Astrocyte (in vitro differentiated cells and primary cell): ENCODE results near the gene PCID2. TPM values are rescaled to one million over a fixed set of nuclear protein-coding genes. Genes with fewer than 3 reads are reported as not detected.
A peak's percentile ranks its signal among the peaks of the same experiment; 100 is the strongest.

Experiments used
- DNase-seq: peaks from one replicate; pipeline ENCODE4 v3.0.0-alpha.2; 2010; ENCODE audit warnings: low read depth
- FAIRE-seq: peaks from 2 replicates; lab custom pipeline; 2011; peaks lifted over from hg19 to GRCh38; lab: Jason Lieb, UNC
- H2AFZ ChIP-seq: 2 replicates; pipeline ENCODE4 v1.6.0; 2012; ENCODE audit warnings: low read depth, low read length, inconsistent platforms
- H3K27ac ChIP-seq: 2 replicates; pipeline ENCODE4 v1.5.1; 2011; ENCODE audit warnings: low read depth, low read length, inconsistent platforms
- H3K27me3 ChIP-seq: 2 replicates; pipeline ENCODE4 v1.6.0; 2011; ENCODE audit warnings: low read length, inconsistent platforms; ENCODE audit not compliant: insufficient read depth
- H3K36me3 ChIP-seq: 2 replicates; pipeline ENCODE4 v1.5.1; 2011; ENCODE audit warnings: low read length, inconsistent platforms; ENCODE audit not compliant: insufficient read depth
- H3K4me1 ChIP-seq: 2 replicates; pipeline ENCODE4 v1.5.1; 2011; ENCODE audit warnings: low read length, inconsistent platforms; ENCODE audit not compliant: insufficient read depth
- H3K4me2 ChIP-seq: 2 replicates; pipeline ENCODE4 v1.6.0; 2012; ENCODE audit warnings: low read length, inconsistent platforms
- H3K4me3 ChIP-seq: 2 replicates; pipeline ENCODE4 v1.5.1; 2011; ENCODE audit warnings: low read depth, mild to moderate bottlenecking, low read length, inconsistent platforms; ENCODE audit not compliant: insufficient read depth
- H3K79me2 ChIP-seq: 2 replicates; pipeline ENCODE4 v1.6.0; 2012; ENCODE audit warnings: mild to moderate bottlenecking, low read length, inconsistent platforms; ENCODE audit not compliant: insufficient read depth
- H3K9ac ChIP-seq: 2 replicates; pipeline ENCODE4 v1.6.0; 2012; ENCODE audit warnings: mild to moderate bottlenecking, low read length, inconsistent platforms
- H3K9me3 ChIP-seq: 2 replicates; pipeline ENCODE4 v1.5.1; 2012; ENCODE audit warnings: low read depth, mild to moderate bottlenecking, low read length, inconsistent platforms; ENCODE audit not compliant: insufficient read depth
- H4K20me1 ChIP-seq: 2 replicates; pipeline ENCODE4 v1.6.0; 2012; ENCODE audit warnings: low read length, inconsistent platforms; ENCODE audit not compliant: insufficient read depth
- H3K27ac Mint-ChIP-seq: one replicate; pipeline ENCODE4 v1.8.0; 2021; ENCODE audit warnings: mild to moderate bottlenecking, mixed read lengths; ENCODE audit not compliant: unreplicated experiment
- H3K27me3 Mint-ChIP-seq: one replicate; pipeline ENCODE4 v1.8.0; 2021; ENCODE audit warnings: low read depth, mixed read lengths; ENCODE audit not compliant: unreplicated experiment
- H3K36me3 Mint-ChIP-seq: one replicate; pipeline ENCODE4 v1.8.0; 2021; ENCODE audit warnings: low read depth, mixed read lengths; ENCODE audit not compliant: unreplicated experiment
- H3K4me1 Mint-ChIP-seq: one replicate; pipeline ENCODE4 v1.8.0; 2021; ENCODE audit warnings: low read depth, mixed read lengths; ENCODE audit not compliant: unreplicated experiment
- H3K4me3 Mint-ChIP-seq: one replicate; pipeline ENCODE4 v1.8.0; 2021; ENCODE audit warnings: mild to moderate bottlenecking, moderate library complexity, mixed read lengths; ENCODE audit not compliant: unreplicated experiment
- H3K9me3 Mint-ChIP-seq: one replicate; pipeline ENCODE4 v1.8.0; 2021; ENCODE audit warnings: mild to moderate bottlenecking, mixed read lengths; ENCODE audit not compliant: unreplicated experiment
- CTCF ChIP-seq: IDR thresholded peaks from 2 replicates; pipeline ENCODE4 v1.5.1; 2011; ENCODE audit warnings: low read depth, mild to moderate bottlenecking, inconsistent platforms, low read length, moderate library complexity; ENCODE audit not compliant: insufficient read depth
- EZH2 ChIP-seq: IDR thresholded peaks from 2 replicates; pipeline ENCODE4 v1.6.1; 2012; ENCODE audit warnings: mild to moderate bottlenecking, low read length, inconsistent platforms; ENCODE audit not compliant: insufficient read depth
- total RNA-seq: library from RNA; stranded (reverse); gene quantifications from 2 replicates; pipeline ENCODE4 v1.2.1, GENCODE V29; 2021

Gene PCID2
- total RNA-seq, 1 donor from 2014 or later: 31.5 TPM

- Mint-ChIP-seq H3K4me3 (peak overlapping the region; percentile 88), H3K4me1 (peaks cover 17% of the 10 kb centered on the region), H3K9me3 (no peaks in the 10 kb centered on the region), H3K36me3 (peaks cover 3% of the 10 kb centered on the region), H3K27me3 (no peaks in the 10 kb centered on the region), H3K27ac (peak overlapping the region; percentile 93)
- Histone ChIP-seq H3K4me2 (peak overlapping the region; percentile 98), H3K9ac (peak overlapping the region; percentile 97), H3K79me2 (peaks cover 89% of the 10 kb centered on the region), H4K20me1 (peaks cover 56% of the 10 kb centered on the region), H3K4me3 (peak overlapping the region; percentile 84), H3K36me3 (peaks cover 3% of the 10 kb centered on the region), H3K27me3 (no peaks in the 10 kb centered on the region), H3K4me1 (peaks cover 21% of the 10 kb centered on the region), H2AFZ (peak overlapping the region; percentile 89), H3K27ac (peak overlapping the region; percentile 95), H3K9me3 (no peaks in the 10 kb centered on the region)
- FAIRE-seq: peak; percentile 45
- peak; percentile 41 for DNase-seq
- TF ChIP-seq EZH2: no peak
- no peak for TF ChIP-seq CTCF
Observed at GRCh38 chr13:113207890-113208420, 514 bp downstream of the PCID2 start.

GRCh38 chr13:113207460-113207859 is 1.0 kb downstream of the PCID2 start:
- no peak for FAIRE-seq
- peaks cover 3% of the 10 kb centered on the region for H3K36me3 ChIP-seq
- DNase-seq: no peak

More at GRCh38 chr13:113207460-113207859, 1.0 kb downstream of the PCID2 start:
- H3K4me1 Mint-ChIP-seq: peaks cover 17% of the 10 kb centered on the region
- no peaks in the 10 kb centered on the region for H3K9me3 ChIP-seq
- TF ChIP-seq EZH2 (no peak), CTCF (no peak)
- H3K27me3 Mint-ChIP-seq: no peaks in the 10 kb centered on the region
- peak overlapping the region; percentile 84 for H3K4me3 ChIP-seq
- H2AFZ ChIP-seq: no peak overlapping the region
- no peaks in the 10 kb centered on the region for H3K27me3 ChIP-seq
- H3K4me2 ChIP-seq: peak overlapping the region; percentile 98
- peak overlapping the region; percentile 95 for H3K27ac ChIP-seq
- H3K4me3 Mint-ChIP-seq: peak overlapping the region; percentile 88
- peaks cover 3% of the 10 kb centered on the region for H3K36me3 Mint-ChIP-seq
- peak overlapping the region; percentile 93 for H3K27ac Mint-ChIP-seq
- peaks cover 89% of the 10 kb centered on the region for H3K79me2 ChIP-seq
- H4K20me1 ChIP-seq: peaks cover 56% of the 10 kb centered on the region
- no peaks in the 10 kb centered on the region for H3K9me3 Mint-ChIP-seq
- peak overlapping the region; percentile 97 for H3K9ac ChIP-seq
- peaks cover 21% of the 10 kb centered on the region for H3K4me1 ChIP-seq
